Breast epithelium (tissue), 4 donors: ENCODE results near the gene BCL2A1. TPM values are rescaled to one million over a fixed set of nuclear protein-coding genes. Genes with fewer than 3 reads are reported as not detected.

Experiments used
- DNase-seq, 2 donors: peaks; one replicate each; pipeline ENCODE4 v3.0.0-alpha.2; 2019; ENCODE audit warnings: low spot score in 2 of 2
- H3K27ac ChIP-seq, 2 donors: fragments of 200-600 bp; sonication (generic) in 1 of 2; one replicate each; pipeline ENCODE4 v1.5.1; 2016 to 2019; ENCODE audit warnings: mild to moderate bottlenecking in 1 of 2
- H3K27me3 ChIP-seq, 2 donors: fragments of 200-600 bp; sonication (generic) in 1 of 2; one replicate each; pipeline versions ENCODE4 v1.5.1 to v1.6.0; 2017 to 2019; ENCODE audit warnings: control low read depth in 1 of 2, mild to moderate bottlenecking in 1 of 2
- H3K36me3 ChIP-seq: fragments of 200-600 bp; one replicate; pipeline ENCODE4 v1.5.1; 2019
- H3K4me1 ChIP-seq, 2 donors: fragments of 200-600 bp; sonication (generic); one replicate each; pipeline ENCODE4 v1.5.1; 2016 to 2019; ENCODE audit warnings: control low read depth in 1 of 2
- H3K4me3 ChIP-seq, 3 donors: fragments of 200-600 bp; sonication (generic); 1 replicate in 2 of 3; 2 replicates in 1 of 3; pipeline ENCODE4 v1.5.1; 2016 to 2019; ENCODE audit warnings: mild to moderate bottlenecking in 3 of 3, moderate library complexity in 2 of 3
- H3K9me3 ChIP-seq, 2 donors: fragments of 200-600 bp; sonication (generic) in 1 of 2; one replicate each; pipeline ENCODE4 v1.5.1; 2016 to 2019; ENCODE audit warnings: control low read depth in 1 of 2
- CTCF ChIP-seq, 3 donors: fragments of 450-650 bp; IDR thresholded peaks; one replicate each; pipeline ENCODE4 v1.5.1; 2016 to 2017; ENCODE audit warnings: antibody characterized with exemption in 3 of 3, mild to moderate bottlenecking in 3 of 3, moderate library complexity in 3 of 3
- POLR2A ChIP-seq: fragments of 450-650 bp; IDR thresholded peaks from one replicate; pipeline ENCODE4 v1.6.1; 2016; ENCODE audit warnings: antibody characterized with exemption, mild to moderate bottlenecking, moderate library complexity
- POLR2AphosphoS5 ChIP-seq, 3 donors: sonication (generic); formaldehyde crosslinking; IDR thresholded peaks; one replicate each; pipeline ENCODE4 v1.6.1; 2017; ENCODE audit warnings: antibody characterized with exemption in 3 of 3
- intact Hi-C: fragments of 100-400 bp; cut with DNase I; formaldehyde crosslinking; loops from one replicate; pipeline ENCODE4 v1.15.1; 2023; ENCODE audit warnings: low total_unique reads
- total RNA-seq, 3 donors: library from RNA; depleted of rRNA; stranded (reverse); fragments of >200 nt; gene quantifications; one replicate each; pipeline ENCODE4 v1.1.0, GENCODE V29; 2016

BCL2A1 gene
- total RNA-seq, 3 donors from 2014 or later, result 1.4 to 12.6 (median 1.6) TPM

DNA sequence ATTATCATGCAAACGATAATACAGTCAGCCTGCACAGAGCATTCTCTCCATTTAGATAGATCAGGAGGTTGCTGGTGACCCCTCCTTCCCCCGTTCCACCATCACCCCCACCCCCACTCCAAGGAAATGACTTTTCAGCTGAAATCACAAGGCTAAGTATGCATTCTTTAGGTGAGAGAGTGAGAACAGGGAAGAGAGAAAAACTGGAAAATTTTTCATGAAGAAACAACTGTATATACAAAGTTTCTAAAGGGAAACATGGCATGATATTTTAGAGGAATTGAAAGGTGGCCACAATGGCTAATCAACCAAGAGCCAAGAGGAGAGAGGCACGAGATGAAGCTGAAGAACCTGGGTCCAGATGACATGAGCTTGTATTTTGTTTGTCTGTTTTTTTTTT is 22.2 kb downstream of the BCL2A1 start:
- DNase-seq, result no peak
- no peaks in the 10 kb centered on the region for H3K36me3 ChIP-seq
- TF ChIP-seq POLR2AphosphoS5 (IDR thresholded peaks at IDR 0.05), result no peak
- no peak for TF ChIP-seq CTCF (IDR thresholded peaks at IDR 0.05)
- TF ChIP-seq POLR2A, result no peak
- no peaks in the 10 kb centered on the region for H3K4me1 ChIP-seq
- no peaks in the 10 kb centered on the region for H3K27me3 ChIP-seq
- no peak overlapping the region for H3K4me3 ChIP-seq
- H3K9me3 ChIP-seq, result no peaks in the 10 kb centered on the region
- H3K27ac ChIP-seq, result no peak overlapping the region
- intact Hi-C loops, result no loop called here

DNA sequence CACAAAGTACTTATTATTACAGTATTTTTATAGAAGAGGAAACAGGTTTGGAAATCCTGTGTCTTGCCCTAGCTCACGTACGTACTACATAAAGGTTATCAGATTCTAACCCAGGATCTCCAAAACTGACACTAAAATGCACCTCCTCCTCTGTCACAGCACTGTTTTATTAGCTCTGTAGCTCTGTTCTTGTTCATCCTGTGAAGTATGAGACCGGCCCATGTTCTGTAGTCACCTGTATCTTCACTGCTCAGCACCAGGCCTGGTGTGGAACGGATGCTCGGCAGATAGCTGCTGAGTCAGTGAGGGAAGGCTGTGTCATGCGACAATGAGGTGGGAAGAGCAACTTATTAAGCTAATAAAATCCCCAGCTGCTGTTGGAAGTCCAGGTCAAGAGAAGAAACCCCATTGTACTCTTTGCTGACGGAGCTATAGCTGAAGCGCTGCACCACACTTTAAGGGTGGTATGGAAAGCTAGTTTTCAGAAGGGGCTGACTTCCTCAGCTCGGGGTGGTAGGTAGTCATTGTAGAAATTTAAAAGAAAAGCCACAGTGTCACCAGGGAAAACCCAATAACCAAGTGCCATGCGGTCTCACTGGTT is 22.8 kb downstream of the BCL2A1 start:
- H3K36me3 ChIP-seq, result no peaks in the 10 kb centered on the region
- H3K4me1 ChIP-seq, result no peaks in the 10 kb centered on the region
- no peak for DNase-seq
- TF ChIP-seq CTCF (IDR thresholded peaks at IDR 0.05) (no peak), POLR2A (no peak), POLR2AphosphoS5 (IDR thresholded peaks at IDR 0.05) (no peak)
- no peaks in the 10 kb centered on the region for H3K27me3 ChIP-seq
- H3K9me3 ChIP-seq, result no peaks in the 10 kb centered on the region
- intact Hi-C loops, result no loop called here
- no peak overlapping the region for H3K27ac ChIP-seq
- H3K4me3 ChIP-seq, result no peak overlapping the region

- no peak for DNase-seq
- intact Hi-C loops, result no loop called here
- Histone ChIP-seq H3K27ac (no peak overlapping the region), H3K27me3 (no peaks in the 10 kb centered on the region), H3K9me3 (no peaks in the 10 kb centered on the region), H3K4me1 (no peaks in the 10 kb centered on the region), H3K36me3 (no peaks in the 10 kb centered on the region), H3K4me3 (no peak overlapping the region)
- TF ChIP-seq POLR2AphosphoS5 (IDR thresholded peaks at IDR 0.05), result no peak
- no peak for TF ChIP-seq CTCF (IDR thresholded peaks at IDR 0.05)
- no peak for TF ChIP-seq POLR2A
These were observed 24.0 kb downstream of the BCL2A1 start for GRCh38 chr15:79947009-79947408.

DNA sequence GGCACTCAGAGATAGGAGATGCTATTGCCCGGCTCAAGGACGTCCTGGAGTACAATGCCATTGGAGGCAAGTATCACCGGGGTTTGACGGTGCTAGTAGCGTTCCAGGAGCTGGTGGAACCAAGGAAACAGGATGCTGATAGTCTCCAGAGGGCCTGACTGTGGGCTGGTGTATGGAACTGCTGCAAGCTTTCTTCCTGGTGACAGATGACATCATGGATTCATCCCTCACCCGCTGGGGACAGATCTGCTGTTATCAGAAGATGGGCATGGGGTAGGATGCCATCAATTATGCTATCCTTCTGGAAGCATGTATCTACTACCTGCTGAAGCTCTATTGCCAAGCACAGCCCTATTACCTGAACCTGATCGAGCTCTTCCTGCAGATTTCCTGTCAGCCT is 26.4 kb downstream of the BCL2A1 start:
- Histone ChIP-seq H3K27ac (no peak overlapping the region), H3K4me1 (no peaks in the 10 kb centered on the region), H3K36me3 (no peaks in the 10 kb centered on the region), H3K27me3 (no peaks in the 10 kb centered on the region), H3K9me3 (no peaks in the 10 kb centered on the region), H3K4me3 (no peak overlapping the region)
- DNase-seq, result no peak
- intact Hi-C loops, result no loop called here
- no peak for TF ChIP-seq CTCF (IDR thresholded peaks at IDR 0.05)
- no peak for TF ChIP-seq POLR2A
- TF ChIP-seq POLR2AphosphoS5 (IDR thresholded peaks at IDR 0.05), result no peak

DNA sequence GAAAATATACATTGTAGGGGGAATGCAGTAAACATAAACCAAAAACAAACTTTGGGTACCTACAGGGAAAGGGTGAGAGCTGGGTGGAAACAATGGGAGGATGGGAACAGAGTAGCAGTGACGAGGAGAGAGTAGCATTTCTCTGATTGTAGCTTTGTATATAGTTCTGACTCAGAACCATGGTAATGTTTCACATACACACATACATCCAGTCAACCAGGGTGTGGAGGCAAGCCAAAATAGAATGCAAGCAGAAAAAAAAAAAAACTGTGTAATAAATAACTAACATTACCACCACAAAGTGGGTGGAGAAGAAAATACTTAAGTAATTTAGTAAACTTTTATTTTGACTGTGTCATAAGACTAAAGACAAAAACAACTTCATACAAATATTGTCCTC is 27.2 kb downstream of the BCL2A1 start:
- intact Hi-C loops, result no loop called here
- no peak for DNase-seq
- TF ChIP-seq POLR2AphosphoS5 (IDR thresholded peaks at IDR 0.05), result no peak
- TF ChIP-seq CTCF (IDR thresholded peaks at IDR 0.05), result no peak
- TF ChIP-seq POLR2A, result no peak

More for the DNA sequence above, 27.2 kb downstream of the BCL2A1 start:
- no peak overlapping the region for H3K27ac ChIP-seq
- H3K27me3 ChIP-seq, result no peaks in the 10 kb centered on the region
- no peak overlapping the region for H3K4me3 ChIP-seq
- no peaks in the 10 kb centered on the region for H3K9me3 ChIP-seq
- H3K4me1 ChIP-seq, result no peaks in the 10 kb centered on the region
- no peaks in the 10 kb centered on the region for H3K36me3 ChIP-seq
